Body of pancreas (tissue), 4 donors: ENCODE data around the gene MPL. TPM values are rescaled to one million over a fixed set of nuclear protein-coding genes. Genes with fewer than 3 reads are reported as not detected.
"Not testable (repeated sequence)": the region's sequence is repeated elsewhere in the genome, so short reads cannot be mapped to it uniquely, and the experiment has no call there.

ENCODE experiments used
- ATAC-seq: fragments of 150-250 bp; one replicate; pipeline ENCODE4 v1.9.1; 2016
- DNase-seq, 4 donors: peaks; one replicate each; pipeline ENCODE4 v3.0.0-alpha.2; 2019
- H3K27ac ChIP-seq, 4 donors: fragments of 200-600 bp; sonication (generic); 1 replicate in 3 of 4; 2 replicates in 1 of 4; pipeline versions ENCODE4 v1.5.1 to v1.6.1; 2016 to 2019; ENCODE audit warnings: mild to moderate bottlenecking in 1 of 4, mixed read lengths in 1 of 4, moderate library complexity in 1 of 4
- H3K27me3 ChIP-seq, 2 donors: fragments of 200-600 bp; sonication (generic); one replicate each; pipeline ENCODE4 v1.6.0; 2016; ENCODE audit warnings: mild to moderate bottlenecking in 1 of 2
- H3K36me3 ChIP-seq, 2 donors: fragments of 200-600 bp; sonication (generic); replicated peaks in 1 of 2; 2 replicates each; pipeline ENCODE4 v1.5.1; 2016; ENCODE audit warnings: low read depth in 2 of 2; ENCODE audit not compliant: insufficient read depth in 1 of 2
- H3K4me1 ChIP-seq: fragments of 200-600 bp; sonication (generic); one replicate; pipeline ENCODE4 v1.6.0; 2016
- H3K4me3 ChIP-seq, 2 donors: fragments of 200-600 bp; sonication (generic); 1 replicate in 1 of 2; 2 replicates in 1 of 2; pipeline ENCODE4 v1.5.1; 2016 to 2019
- H3K9me3 ChIP-seq, 3 donors: fragments of 200-600 bp; sonication (generic); 1 replicate in 2 of 3; 2 replicates in 1 of 3; pipeline ENCODE4 v1.5.1; 2016
- POLR2A ChIP-seq, 3 donors: fragments of 450-650 bp; IDR thresholded peaks; one replicate each; pipeline ENCODE4 v1.6.1; 2016; ENCODE audit warnings: antibody characterized with exemption in 3 of 3, mild to moderate bottlenecking in 2 of 3
- WGBS, 2 donors: methylation state at CpG; one replicate each; pipeline ENCODE4 v1.1.5; 2017; 5-methylcytosine and 5-hydroxymethylcytosine counted together
- intact Hi-C: fragments of 100-400 bp; cut with DNase I; formaldehyde crosslinking; loops from one replicate; pipeline ENCODE4 v1.15.1; 2023
- total RNA-seq, 2 donors: library from RNA; depleted of rRNA; stranded (reverse); fragments of >200 nt; gene quantifications; one replicate each; pipeline ENCODE4 v1.1.0, GENCODE V29; 2016
- TF ChIP-seq, protein P1 (sequence below), 7 experiments: fragments of 450-650 bp in 4 of 7; fragments of 200-600 bp in 3 of 7; sonication (generic) in 3 of 7; IDR thresholded peaks; one replicate each; pipeline ENCODE4 v1.5.1; 2016 to 2019; ENCODE audit warnings: antibody characterized with exemption in 7 of 7

MPL gene
- total RNA-seq, 2 donors from 2014 or later: not detected

DNA sequence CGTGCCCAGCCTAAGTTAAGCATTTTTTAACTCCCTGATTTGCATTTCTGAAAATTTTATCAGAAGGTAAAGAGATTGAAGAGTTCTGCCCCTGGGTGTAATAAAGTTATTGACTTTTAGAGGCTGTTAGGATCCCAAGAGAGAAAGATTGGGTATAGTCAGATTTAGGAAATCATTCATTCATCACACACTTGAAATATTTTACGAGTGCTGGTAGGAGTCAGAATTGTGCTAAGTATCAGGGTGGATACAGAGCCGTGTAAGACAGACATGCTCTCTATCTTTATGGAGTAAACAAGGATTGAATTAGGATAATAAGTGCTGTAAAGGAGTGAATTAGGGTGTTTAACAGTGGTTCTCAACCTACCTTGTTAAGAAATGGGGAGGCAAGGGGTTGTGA, 55.1 kb downstream of the MPL start:
- H3K27ac ChIP-seq: no peak overlapping the region
- no peaks in the 10 kb centered on the region for H3K9me3 ChIP-seq
- H3K4me3 ChIP-seq: no peak overlapping the region
- TF ChIP-seq, protein P1, sequence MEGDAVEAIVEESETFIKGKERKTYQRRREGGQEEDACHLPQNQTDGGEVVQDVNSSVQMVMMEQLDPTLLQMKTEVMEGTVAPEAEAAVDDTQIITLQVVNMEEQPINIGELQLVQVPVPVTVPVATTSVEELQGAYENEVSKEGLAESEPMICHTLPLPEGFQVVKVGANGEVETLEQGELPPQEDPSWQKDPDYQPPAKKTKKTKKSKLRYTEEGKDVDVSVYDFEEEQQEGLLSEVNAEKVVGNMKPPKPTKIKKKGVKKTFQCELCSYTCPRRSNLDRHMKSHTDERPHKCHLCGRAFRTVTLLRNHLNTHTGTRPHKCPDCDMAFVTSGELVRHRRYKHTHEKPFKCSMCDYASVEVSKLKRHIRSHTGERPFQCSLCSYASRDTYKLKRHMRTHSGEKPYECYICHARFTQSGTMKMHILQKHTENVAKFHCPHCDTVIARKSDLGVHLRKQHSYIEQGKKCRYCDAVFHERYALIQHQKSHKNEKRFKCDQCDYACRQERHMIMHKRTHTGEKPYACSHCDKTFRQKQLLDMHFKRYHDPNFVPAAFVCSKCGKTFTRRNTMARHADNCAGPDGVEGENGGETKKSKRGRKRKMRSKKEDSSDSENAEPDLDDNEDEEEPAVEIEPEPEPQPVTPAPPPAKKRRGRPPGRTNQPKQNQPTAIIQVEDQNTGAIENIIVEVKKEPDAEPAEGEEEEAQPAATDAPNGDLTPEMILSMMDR (IDR thresholded peaks at IDR 0.05): no peak
- TF ChIP-seq POLR2A (IDR thresholded peaks at IDR 0.05): no peak
- intact Hi-C loops: no loop called here
- H3K36me3 ChIP-seq: peaks cover 0 to 1% of the 10 kb centered on the region in 2 donors
- ATAC-seq: no peak
- no peaks in the 10 kb centered on the region for H3K27me3 ChIP-seq
- no peak for DNase-seq
- peaks cover 24% of the 10 kb centered on the region for H3K4me1 ChIP-seq
- WGBS, 2 donors: 50 to 68% methylated on average over 3 of the region's 3 CpGs

DNA sequence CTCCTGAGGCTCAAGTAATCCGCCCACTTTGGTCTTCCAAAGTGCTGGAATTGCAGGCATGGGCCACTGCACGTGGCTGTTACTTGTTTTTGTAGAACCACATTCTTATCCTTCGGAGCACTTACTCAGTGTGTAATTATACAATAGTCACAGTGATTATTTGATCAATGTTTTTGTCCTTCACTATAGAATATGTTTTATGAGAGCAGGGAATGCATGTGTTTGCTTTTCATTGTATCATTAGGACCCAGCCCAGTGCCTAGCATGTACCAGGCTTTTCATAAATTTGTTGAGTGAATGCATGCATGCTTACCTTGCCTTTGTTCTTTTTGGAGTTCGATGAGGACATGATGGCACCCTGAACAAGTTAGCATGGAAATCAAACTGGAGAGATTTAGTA, 57.9 kb downstream of the MPL start:
- no peak overlapping the region for H3K27ac ChIP-seq
- no peak for ATAC-seq
- 83 to 86% methylated on average over 4 of the region's 4 CpGs for WGBS, 2 donors
- H3K4me1 ChIP-seq: peaks cover 8% of the 10 kb centered on the region
- H3K4me3 ChIP-seq: no peak overlapping the region
- intact Hi-C loops: no loop called here
- no peaks in the 10 kb centered on the region for H3K9me3 ChIP-seq
- DNase-seq: no peak
- peaks cover 0 to 1% of the 10 kb centered on the region in 2 donors for H3K36me3 ChIP-seq
- TF ChIP-seq, protein P1 (IDR thresholded peaks at IDR 0.05): no peak
- TF ChIP-seq POLR2A (IDR thresholded peaks at IDR 0.05): no peak
- no peaks in the 10 kb centered on the region for H3K27me3 ChIP-seq

DNA sequence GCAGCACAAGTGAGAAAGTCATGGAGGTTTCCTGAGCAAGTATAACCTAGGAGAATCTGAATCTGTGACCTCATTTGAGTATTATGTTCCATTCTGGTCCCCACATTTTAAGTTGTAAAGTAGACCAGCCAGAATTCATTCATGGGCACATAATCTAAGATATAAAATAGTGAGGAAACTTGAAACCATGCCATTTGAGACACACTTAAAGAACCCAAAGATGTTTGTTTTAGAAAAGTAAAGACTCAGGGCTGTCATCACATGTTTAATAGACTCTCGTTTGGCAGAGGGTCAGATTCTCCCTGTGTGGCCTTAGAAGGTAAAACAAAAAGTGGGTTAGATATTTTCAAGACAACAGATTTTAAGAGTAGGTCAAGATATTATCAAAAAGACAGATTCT, 58.4 kb downstream of the MPL start:
- intact Hi-C loops: no loop called here
- Histone ChIP-seq H3K27me3 (no peaks in the 10 kb centered on the region), H3K9me3 (no peaks in the 10 kb centered on the region), H3K36me3 (peaks cover 0 to 1% of the 10 kb centered on the region in 2 donors), H3K4me3 (no peak overlapping the region), H3K27ac (no peak overlapping the region), H3K4me1 (peaks cover 3% of the 10 kb centered on the region)
- 26 to 47% methylated on average over 1 of the region's 1 CpG for WGBS, 2 donors
- ATAC-seq: no peak
- DNase-seq: no peak
- no peak for TF ChIP-seq POLR2A (IDR thresholded peaks at IDR 0.05)
- TF ChIP-seq, protein P1 (IDR thresholded peaks at IDR 0.05): no peak

GRCh38 chr1:43398227-43398626, 60.6 kb downstream of the MPL start:
- Histone ChIP-seq H3K9me3 (no peaks in the 10 kb centered on the region), H3K4me1 (no peaks in the 10 kb centered on the region), H3K4me3 (no peak overlapping the region), H3K36me3 (peaks cover 0 to 1% of the 10 kb centered on the region in 2 donors), H3K27ac (no peak overlapping the region), H3K27me3 (no peaks in the 10 kb centered on the region)
- intact Hi-C loops: no loop called here
- ATAC-seq (no peak), DNase-seq (no peak)
- WGBS, 2 donors: 96 to 98% methylated on average over 3 of the region's 3 CpGs
- TF ChIP-seq, protein P1 (IDR thresholded peaks at IDR 0.05): no peak
- no peak for TF ChIP-seq POLR2A (IDR thresholded peaks at IDR 0.05)

DNA sequence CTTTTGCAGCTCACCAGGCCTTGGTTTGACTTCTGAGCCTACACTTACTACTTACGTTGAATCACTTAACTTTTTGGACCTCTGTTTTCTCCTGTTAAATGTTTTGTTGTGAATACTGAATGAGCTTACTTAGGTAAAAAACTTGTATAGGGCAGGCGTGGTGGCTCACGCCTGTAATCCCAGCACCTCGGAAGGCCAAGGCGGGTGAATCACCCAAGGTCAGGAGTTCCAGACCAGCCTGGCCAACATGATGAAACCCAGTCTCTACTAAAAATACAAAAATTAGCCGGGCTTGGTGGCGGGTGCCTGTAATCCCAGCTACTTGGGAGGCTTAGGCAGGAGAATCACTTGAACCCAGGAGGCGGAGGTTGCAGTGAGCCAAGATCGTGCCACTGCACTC, 62.8 kb downstream of the MPL start:
- not testable (repeated sequence) for H3K36me3 ChIP-seq, ATAC-seq
- 94% methylated on average over 9 of the region's 9 CpGs for WGBS, 2 donors

More for the DNA sequence above, 62.8 kb downstream of the MPL start:
- H3K4me3 ChIP-seq, H3K4me1 ChIP-seq, H3K27ac ChIP-seq, H3K27me3 ChIP-seq, intact Hi-C loops, H3K9me3 ChIP-seq, DNase-seq: not testable (repeated sequence)
